Measurements from ENCODE around the gene WDR4. TPM values are rescaled to one million over a fixed set of nuclear protein-coding genes. Genes with fewer than 3 reads are reported as not detected.
"Not testable (repeated sequence)": the region's sequence is repeated elsewhere in the genome, so short reads cannot be mapped to it uniquely, and the experiment has no call there.

WDR4 gene
- polyA plus RNA-seq, 4 donors: 8.7 to 13.8 (median 9.6) TPM

DNA sequence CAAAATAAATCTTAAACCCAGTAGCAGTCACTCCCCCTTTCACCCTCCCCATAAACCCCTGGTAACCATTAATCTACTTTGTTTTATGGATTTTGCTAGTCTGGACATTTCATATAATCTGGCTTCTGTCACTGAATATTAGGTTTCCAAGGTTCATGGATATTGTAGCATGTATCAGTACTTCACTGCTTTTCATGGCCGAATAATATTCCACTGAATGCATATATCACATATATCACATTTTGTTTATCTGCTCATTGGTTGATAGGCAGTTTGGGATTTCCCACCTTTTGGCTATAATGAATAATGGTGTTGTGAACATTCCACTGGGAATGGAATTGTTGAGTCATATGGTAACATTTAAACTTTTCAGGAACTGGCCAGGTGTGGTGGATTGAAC, 4.6 kb upstream of the WDR4 start:
- DNase-seq (ENCODE audit: low read depth in 4 of 4, low spot score in 3 of 4): no peak

DNA sequence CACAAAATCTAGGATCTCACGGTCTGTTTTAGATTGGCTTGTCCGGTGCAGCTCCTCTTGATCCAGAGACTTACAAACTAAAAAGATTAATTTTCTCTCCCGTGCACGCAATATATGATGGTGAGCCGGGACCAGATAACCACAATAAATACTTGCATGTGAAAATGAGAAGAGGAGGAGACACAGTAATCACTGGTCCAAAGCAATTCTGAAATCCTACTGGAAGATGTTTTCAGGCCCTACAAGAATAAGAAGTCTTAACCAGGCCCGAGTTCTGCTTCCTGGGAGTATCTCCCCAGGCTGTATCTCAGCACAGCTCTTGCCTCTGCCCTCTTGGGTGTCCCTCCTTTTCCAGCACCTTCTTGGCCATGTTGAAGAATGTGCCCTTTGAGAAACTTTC, 1.0 kb upstream of the WDR4 start:
- no peak for DNase-seq (ENCODE audit: low read depth in 4 of 4, low spot score in 3 of 4)

DNA sequence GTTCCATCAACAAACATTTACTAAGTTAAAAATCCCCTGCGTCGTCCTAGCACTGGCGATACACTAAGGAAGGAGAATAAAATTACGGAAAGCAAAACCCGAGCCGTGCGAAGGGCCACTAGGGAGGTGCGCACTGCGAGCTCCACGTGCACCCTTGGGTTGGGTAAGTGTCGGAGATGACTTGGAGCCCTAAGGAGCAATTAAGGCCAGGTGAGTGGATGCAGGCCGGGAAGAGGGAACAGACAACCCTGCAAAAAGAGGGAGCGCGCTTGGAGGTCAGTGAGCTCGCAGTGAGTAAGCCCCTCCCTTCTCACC, 704 bp downstream of the WDR4 start:
- peak in 1 of 4 donors; percentile 4 for DNase-seq (ENCODE audit: low read depth in 4 of 4, low spot score in 3 of 4)

DNA sequence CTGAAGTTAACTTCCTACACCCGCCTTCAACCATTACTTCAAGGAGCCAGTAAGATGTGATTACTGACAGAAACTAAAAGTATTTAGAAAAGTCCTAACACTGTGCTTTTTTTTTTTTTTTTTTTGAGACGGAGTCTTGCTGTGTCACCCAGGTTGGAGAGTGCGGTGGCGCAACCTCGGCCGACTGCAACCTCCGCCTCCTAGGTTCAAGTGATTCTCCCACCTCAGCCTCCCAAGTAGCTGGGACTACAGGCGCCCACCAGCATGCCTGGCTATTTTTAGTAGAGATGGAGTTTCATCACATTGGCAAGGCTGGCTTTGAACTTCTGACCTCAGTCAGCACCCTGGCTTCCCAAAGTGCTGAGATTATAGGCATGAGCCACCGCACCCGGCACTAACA, 3.5 kb downstream of the WDR4 start:
- not testable (repeated sequence) for DNase-seq (ENCODE audit: low read depth in 4 of 4, low spot score in 3 of 4)

DNA sequence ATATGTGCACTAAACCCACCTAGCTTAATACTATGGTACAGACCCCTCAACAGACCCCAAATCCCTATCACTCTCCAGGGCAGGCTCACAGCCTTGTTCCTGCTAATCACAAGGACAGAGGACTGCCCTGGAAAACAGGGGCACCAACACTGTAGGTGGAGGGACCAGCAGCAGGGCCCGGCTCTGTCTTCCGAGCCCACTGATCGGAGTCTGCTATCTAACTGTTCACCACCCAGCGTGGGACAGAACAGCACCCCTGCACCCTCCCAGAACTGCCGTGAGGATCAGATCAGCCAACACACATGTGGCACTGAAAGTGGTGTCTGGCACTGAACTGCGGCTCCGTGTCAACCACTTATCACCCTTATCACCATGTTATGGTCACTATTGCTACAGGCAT, 6.2 kb downstream of the WDR4 start:
- no peak for DNase-seq (ENCODE audit: low read depth in 4 of 4, low spot score in 3 of 4)

DNA sequence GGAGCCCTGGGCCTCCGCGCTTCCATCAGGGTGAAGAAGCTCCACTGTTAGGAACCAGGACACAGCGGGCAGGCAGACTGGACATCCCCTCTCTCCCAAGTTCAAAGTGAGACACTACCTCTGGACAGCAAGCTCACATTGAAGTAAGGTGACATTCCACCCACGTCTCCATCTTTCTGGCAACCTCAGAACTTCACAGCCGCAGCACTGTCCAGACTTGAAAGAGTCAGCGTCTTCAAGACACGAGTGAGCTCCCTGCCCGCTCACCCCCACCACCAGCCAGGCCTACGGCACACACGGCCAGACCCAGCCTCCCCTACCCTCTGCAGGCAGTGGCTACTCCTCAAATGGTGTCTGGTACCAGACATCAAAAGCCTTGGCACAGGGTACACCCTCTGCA, 11.1 kb downstream of the WDR4 start:
- no peak for DNase-seq (ENCODE audit: low read depth in 4 of 4, low spot score in 3 of 4)

DNA sequence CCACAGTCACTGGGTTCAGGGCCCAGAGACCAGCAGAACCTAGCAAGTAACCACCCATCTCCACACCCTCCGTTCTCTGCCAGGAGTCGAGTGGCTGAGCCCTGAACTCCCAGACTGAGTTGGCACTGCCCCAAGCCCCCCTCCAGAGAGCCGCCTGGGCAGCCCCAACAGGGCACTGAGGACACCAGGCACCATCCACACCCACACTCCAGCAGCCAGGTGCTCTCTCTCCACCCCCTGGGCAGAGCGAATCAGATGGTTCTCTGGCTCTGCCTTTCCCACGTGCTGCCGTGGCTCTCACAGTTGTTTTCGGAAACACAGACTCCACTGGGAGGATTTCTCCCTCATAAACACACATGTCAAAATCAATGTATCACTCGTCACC, 13.6 kb downstream of the WDR4 start:
- DNase-seq (ENCODE audit: low read depth in 4 of 4, low spot score in 3 of 4): no peak

DNA sequence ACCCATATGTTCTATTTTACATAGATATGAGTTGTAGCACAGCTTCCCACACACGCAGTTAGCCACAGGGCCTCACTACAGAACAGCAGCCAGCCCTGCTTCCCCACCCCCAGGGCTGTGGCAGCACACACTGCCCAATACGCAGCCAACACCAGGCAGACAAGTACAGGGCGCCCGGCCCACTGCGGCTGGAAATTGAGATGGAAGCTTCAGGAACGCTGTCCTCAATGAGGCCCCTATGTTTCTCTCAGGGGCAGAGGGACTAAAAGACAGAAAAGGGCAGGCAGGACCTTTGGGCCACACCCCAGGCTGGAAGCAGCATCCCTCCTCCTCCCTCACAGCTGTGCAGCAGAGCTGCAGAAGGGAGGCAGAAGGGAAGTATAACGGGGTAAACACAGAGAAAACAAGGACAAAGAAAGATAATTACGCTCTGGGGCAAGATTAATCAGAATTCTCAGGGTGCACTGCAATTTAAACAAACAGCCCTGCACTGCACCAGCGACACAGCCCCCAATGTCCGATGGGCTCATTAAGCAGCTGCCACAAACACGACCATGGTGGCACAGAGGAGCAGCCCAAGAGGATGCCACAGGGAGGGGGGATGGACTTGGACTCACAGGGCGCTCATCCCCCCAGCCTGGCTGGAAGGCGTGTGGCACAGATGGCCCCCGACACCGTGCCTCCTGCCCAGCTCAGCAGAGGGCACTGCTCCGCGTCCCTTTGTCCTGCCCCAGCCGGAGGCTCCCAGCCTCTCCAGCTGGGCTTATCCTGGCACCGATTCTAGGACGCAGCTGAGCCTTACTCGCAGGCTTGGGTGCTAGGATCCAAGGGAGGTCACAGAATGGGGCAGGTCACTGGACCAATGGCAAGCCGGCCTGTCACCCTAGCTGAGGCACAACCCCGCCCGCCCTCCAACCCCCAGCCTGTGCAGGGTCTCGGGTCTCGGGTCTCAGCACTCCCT, 14.2 kb downstream of the WDR4 start:
- no peak for DNase-seq (ENCODE audit: low read depth in 4 of 4, low spot score in 3 of 4)

DNA sequence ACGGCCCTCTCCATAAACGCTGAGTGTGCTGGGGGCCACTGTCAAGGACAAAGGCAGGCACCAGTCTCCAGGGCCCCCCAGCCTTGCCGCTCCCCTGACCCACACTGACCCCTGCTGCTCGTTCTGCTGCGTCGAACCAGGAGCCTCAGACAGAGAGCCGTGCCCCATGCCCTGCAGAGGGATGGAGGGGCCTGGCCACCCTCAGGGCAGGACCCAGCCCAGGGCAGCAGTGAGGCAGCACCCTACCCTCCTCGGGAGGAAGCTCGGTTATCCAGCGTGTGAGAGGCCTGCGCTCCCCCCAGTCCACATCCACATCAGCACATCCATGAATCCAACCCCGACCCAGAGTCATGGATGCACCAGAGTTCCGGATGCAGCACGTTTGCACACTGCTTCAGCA, 15.1 kb downstream of the WDR4 start:
- no peak for DNase-seq (ENCODE audit: low read depth in 4 of 4, low spot score in 3 of 4)

DNA sequence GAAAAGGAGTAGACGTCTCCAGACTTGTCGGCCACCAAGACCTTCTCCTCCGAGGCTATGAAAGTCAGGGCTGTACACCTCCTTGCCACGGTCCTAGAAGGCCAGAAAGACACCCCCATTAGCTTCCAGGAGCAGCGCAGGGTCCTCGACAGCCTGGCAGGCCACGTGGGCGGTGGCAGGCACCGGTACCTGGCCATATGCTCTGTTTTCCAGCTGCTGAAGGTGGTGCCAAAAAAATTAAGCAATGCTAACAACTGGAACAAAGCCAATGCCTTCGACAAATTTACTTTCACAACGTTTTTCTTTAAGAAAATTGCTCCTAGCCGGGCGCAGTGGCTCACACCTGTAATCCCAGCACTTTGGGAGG, 15.9 kb downstream of the WDR4 start:
- no peak for DNase-seq (ENCODE audit: low read depth in 4 of 4, low spot score in 3 of 4)

DNA sequence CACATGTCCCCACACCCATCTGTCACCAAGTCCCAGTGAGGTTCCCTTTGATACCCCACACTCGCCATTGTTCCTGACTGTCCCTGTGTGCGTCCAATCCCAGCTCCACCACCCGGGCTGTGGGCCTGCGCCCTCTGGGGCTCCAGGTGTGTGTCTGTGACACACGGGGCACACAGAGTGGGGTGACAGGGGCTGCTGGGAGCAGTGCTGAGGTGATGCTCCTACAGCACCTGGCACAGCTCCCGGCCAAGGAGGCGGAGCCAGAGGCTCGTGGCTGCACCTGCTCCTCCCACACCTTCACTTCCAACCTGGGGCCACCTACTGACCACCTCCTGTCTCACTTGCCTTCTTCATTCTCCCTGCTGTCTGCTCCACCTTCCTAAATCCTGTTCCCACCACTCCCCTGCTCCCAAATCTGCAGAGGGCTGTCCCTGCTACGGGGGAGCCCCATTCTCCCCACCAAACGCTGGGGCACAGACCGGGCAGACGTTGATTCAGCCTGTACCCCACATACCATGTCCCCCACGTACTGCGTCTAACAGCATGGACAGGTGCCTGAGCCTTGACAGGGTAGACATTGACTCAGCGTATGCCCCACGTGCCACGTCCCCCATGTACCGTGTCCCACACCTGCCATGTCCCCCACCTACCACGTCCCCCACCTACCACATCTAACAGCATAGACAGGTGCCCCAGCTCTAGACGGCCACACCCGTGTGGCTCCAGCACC, 16.4 kb downstream of the WDR4 start:
- DNase-seq (ENCODE audit: low read depth in 4 of 4, low spot score in 3 of 4): no peak

DNA sequence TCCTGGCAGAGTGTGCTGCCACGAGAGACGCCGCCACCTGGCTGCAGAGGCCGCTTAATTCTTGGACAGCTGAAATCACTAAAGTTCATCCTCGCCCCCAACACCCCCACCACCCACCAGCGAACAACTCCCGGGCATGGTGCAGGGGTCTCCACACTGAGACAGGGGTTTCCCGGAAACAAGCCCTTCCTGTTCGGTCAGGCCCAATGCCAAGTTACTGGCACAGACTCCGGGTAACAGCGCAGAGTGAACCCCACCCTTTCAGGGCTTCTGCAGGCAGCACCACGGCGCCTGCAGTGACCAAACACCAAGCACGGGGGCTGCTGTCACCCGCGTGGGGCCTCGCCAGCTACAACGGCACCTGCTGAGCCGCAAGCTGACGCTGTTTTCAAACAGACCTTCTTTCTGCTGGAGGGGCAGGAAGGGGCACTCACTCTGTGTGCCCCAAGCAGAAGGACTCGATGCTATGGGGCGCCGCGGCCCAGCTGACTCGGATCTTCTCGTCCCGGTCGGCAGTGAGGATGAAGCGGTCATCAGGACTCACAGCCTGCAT, 17.4 kb downstream of the WDR4 start:
- DNase-seq (ENCODE audit: low read depth in 4 of 4, low spot score in 3 of 4): no peak

DNA sequence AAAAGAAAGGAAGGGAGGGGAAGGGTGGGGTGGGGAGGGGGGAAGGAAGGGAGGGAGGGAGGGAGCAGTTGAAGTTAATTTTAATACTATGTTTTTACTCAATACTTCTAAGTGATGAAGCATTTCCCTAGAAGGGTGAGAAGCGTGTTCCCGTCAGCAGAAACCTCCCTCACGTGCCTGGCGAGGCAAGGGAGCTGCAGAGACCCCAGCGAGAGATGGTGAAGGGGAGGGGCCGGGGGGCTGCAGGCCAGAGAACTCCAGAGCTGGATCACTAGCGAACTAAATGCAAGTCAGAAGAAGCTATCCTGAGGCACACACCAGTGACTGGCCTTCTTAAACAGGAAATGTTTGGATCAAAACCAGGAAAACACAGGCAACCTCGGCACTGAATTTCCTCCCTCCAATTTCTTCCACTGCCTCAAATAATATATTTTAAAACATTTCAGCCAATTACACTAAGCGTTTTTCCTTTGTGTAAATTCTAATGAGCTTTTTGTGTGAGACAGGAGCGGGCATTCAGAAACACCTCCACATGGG, 18.0 kb downstream of the WDR4 start:
- DNase-seq (ENCODE audit: low read depth in 4 of 4, low spot score in 3 of 4): no peak

DNA sequence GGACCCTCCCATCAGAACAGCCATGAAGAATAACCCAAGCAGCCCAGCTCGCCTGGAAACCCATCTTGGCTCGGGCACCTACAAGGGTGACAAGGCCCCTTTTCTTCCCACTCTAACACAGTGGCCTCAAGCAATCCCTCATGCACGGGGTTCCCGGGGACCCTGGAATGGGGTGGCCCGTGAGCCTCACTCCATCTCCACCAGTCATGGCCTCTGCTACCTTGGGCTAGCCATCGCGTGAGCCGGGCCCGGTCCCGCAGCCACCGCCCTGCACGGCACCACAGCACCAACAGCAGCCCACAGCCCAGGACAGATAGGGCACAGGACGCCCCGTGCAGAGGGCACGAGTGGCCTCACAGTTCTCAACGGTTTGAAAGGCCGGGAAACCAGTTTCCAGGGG, 19.0 kb downstream of the WDR4 start:
- DNase-seq (ENCODE audit: low read depth in 4 of 4, low spot score in 3 of 4): no peak

DNA sequence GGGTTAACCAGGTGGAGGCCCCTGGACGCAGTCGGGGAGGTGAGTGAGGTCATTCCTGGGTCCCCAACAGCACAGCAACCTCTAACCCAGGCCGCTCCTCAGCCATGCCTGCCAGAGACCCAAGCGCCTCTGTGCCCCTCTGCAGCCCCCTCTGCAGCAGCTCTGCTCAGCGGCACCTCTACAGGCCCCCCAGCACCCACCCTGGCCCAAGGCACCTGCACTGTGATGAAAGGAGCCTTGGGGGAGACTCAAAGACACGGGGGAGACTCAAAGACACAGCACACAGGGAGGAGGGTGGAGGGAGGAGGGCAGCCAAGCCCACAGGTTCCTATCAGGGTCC, 19.5 kb downstream of the WDR4 start:
- no peak for DNase-seq (ENCODE audit: low read depth in 4 of 4, low spot score in 3 of 4)

DNA sequence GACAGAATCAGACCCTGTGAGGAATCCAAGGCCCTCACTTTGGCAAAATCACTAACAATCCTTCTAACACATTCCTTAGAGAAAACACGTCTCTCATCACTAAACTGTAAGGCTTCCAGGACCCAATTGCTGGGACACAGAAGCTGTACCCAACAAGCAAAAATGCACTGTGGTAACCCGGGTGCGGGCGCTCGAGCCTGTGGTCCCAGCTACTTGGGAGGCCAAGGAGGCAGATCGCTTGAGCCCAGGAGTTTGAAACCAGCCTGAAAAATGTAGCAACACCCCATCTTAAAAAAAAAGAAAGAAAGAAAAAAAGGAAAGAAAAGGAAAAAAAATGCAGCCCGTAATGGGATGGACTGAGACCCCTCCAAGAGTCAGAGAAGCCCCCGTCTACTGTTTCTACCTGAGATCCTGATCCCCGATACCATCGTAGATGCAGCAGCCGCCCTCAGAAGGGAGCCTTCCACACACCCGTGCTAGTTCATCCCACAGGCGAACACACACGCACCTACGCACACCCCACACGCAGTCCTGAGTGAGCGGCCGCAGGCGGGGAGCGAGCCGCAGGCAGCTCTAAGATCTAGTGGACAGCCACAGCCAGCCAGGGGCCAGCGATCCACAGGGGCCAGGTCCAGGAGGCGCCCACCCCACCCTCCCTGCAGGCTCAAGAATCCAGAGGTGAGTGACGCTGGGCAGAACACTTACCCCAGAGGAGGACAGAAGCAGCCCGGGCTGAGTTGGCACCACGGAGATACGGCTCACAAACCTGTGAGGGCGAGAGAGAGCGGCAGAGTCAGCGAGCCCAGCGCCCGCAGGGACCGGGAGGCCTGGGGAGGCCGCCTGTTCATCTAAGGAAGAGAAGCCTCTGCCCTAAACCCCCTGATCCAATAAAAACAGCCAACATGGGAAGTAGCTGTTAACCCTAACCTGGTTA, 20.1 kb downstream of the WDR4 start:
- no peak for DNase-seq (ENCODE audit: low read depth in 4 of 4, low spot score in 3 of 4)

DNA sequence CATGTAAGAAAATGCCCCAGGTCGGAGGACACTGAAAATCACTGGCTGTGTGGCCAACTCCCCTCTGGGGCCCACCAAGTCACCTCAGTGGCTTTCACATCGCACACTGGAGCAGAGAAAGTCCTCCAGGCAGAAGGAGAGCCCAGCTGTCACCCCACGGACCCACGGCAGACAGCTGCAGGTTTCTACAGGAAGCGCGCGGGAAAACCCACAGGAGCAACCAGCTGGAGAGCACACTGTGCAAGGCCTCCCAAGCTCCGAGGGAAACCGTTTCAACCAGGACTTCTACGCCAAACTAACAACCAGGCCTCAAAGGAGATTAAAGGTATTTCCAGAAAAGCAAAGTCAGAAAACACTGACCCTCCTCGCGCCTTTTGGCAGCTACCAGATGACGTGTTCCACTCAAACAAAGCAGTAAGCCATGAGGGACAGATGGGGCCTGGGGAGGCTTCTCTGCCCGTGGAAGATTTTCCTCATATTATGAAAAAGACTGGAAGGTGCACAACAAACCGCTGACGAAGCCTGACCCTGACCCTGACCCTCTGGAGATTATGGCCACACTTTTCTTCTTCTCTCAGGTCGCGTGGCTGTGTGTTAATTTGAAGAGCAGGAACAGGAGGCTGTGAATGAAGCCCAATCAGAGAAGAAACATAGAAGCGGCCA, 21.0 kb downstream of the WDR4 start:
- DNase-seq (ENCODE audit: low read depth in 4 of 4, low spot score in 3 of 4): no peak

DNA sequence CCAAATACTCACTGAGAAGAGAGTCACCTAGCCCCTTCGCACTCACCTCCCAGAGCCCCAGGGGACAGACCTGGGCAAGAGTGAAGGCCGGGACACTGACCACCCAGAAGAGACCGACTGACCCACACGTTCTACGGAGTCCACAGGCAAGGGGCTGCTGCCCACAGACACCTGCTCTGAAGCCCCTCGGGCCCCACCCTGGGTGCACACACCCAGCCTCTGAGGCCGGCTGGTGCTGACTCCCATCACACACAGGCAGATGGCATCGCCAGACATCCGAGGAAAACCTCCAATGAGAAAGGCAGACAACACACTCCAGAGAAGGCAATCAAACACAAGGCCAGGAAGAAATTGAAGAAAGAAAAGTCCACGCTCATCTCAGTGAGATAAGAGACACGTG, 22.1 kb downstream of the WDR4 start:
- DNase-seq (ENCODE audit: low read depth in 4 of 4, low spot score in 3 of 4): no peak

DNA sequence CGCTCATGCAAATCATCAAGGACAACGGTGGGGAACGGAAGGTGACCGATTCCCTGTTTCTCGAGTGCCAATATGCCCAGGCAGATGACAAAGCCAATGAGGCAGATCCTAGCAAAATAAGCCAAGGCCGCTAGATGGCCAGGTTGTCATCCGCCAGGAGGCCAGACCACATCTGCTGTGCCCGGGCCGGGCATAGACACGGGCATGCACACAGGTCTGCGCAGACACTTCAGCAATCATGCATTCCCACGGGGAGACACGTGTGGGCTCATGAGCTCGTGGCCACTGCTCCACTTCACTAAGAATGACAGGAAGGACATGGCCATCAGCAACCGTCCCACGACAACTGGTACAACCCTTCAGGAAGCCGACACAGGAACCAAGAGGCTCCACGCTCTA, 23.4 kb downstream of the WDR4 start:
- no peak for DNase-seq (ENCODE audit: low read depth in 4 of 4, low spot score in 3 of 4)

All from right renal pelvis (tissue), 4 donors.